Measurements from ENCODE around the gene CD300E. TPM values are rescaled to one million over a fixed set of nuclear protein-coding genes. Genes with fewer than 3 reads are reported as not detected.
"Not testable (repeated sequence)": the region's sequence is repeated elsewhere in the genome, so short reads cannot be mapped to it uniquely, and the experiment has no call there.

Gene CD300E
- total and polyA plus RNA-seq, 9 donors: 0.11 to 1.1 (median 0.30) TPM

DNA sequence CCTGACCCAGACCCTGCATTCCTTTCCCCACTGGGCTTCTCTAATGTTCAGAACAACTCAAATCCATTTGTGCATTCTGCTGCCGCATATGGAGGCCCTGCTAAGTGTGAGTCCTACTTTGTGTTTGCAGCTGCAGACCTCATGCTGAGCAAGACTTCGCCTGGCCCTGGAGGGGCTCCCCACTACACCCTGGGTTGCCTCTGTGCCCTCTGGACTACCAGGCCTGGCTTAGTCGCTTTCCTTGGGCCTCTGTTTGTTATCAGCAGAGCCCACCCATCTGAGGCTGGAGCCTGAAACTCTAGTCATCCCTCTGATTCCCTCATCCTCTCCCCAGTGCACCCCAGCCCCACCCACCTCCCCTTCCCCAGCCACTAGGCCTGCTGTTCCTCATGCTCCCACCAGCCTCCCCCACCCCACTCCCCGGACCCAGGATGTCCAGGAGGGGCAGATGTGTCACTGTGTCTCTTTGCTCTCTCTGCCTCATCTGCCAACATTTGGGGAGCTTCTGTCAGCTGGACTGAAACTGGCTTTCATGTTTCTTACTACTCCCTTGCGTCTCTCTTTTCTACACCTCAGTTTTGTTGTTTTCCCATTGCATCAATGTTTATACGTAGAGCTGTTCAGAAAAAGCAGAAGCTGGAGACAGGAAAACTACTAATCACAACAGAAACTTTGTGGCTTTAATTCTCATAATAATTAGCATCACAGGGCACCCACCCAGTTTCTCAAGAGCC is 17.9 kb upstream of the CD300E start:
- DNase-seq: no peak
- Histone ChIP-seq H3K4me1 (ENCODE audit: insufficient read depth) (no peaks in the 10 kb centered on the region), H3K27ac (no peak overlapping the region), H3K4me3 (no peak overlapping the region), H3K9me3 (no peaks in the 10 kb centered on the region), H3K36me3 (no peaks in the 10 kb centered on the region), H3K27me3 (no peaks in the 10 kb centered on the region)
- TF ChIP-seq EP300 (IDR thresholded peaks at IDR 0.05) (no peak), POLR2A (IDR thresholded peaks at IDR 0.05) (no peak)
- TF ChIP-seq, protein P1, sequence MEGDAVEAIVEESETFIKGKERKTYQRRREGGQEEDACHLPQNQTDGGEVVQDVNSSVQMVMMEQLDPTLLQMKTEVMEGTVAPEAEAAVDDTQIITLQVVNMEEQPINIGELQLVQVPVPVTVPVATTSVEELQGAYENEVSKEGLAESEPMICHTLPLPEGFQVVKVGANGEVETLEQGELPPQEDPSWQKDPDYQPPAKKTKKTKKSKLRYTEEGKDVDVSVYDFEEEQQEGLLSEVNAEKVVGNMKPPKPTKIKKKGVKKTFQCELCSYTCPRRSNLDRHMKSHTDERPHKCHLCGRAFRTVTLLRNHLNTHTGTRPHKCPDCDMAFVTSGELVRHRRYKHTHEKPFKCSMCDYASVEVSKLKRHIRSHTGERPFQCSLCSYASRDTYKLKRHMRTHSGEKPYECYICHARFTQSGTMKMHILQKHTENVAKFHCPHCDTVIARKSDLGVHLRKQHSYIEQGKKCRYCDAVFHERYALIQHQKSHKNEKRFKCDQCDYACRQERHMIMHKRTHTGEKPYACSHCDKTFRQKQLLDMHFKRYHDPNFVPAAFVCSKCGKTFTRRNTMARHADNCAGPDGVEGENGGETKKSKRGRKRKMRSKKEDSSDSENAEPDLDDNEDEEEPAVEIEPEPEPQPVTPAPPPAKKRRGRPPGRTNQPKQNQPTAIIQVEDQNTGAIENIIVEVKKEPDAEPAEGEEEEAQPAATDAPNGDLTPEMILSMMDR (IDR thresholded peaks at IDR 0.05): no peak
- 55 to 61% (median 60%) methylated on average over 6 of the region's 6 CpGs for WGBS, 3 donors
- intact Hi-C loops (cut with DNase I): no loop called here

DNA sequence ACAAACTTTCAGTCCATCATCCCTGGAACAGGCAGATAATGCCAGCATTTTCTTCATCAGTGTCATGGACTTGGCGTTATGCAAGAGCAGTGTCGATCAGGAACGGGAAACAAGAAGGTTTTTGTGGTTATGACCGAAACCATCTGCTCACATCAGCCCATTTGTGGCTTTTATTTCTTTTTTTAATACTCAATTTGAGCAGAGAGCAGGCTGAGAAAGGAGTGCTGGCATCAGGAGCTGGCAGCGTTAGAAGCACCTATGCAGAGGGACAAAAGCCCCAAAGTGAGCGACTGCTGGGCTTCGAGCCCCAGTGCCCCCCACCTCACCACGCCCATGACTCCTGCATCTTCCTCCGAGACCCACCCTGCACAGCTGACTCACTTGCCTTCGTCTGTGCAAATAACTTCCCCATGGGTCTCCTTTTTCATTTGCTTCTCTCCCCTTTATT is 16.2 kb upstream of the CD300E start:
- no peaks in the 10 kb centered on the region for H3K4me1 ChIP-seq (ENCODE audit: insufficient read depth)
- intact Hi-C loops (cut with DNase I): no loop called here

DNA sequence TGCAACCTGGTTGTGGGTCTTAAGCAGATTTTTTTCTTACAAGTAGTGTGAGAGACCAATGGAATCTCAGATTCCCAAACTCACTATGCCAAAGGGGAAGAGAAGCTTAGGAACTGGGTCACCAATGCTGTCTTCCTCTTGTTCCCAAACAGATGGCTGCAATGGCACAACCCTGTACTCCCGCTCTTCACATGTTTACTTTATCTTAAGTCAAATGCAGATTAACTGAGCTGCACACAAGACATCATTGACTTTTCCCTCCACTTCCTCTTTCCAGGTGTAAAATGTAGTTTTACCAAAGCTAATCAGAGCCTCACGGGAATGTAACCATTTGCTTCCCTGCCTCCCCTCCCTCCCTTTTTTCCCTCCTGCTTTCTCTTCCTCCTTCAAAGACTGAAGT is 14.4 kb upstream of the CD300E start:
- no peak for DNase-seq
- H3K9me3 ChIP-seq: no peaks in the 10 kb centered on the region

More for the DNA sequence above, 16.2 kb upstream of the CD300E start:
- Histone ChIP-seq H3K27ac (no peak overlapping the region), H3K9me3 (no peaks in the 10 kb centered on the region), H3K36me3 (no peaks in the 10 kb centered on the region), H3K4me3 (no peak overlapping the region), H3K27me3 (no peaks in the 10 kb centered on the region)
- WGBS, 3 donors: 77 to 81% (median 80%) methylated on average over 10 of the region's 10 CpGs
- TF ChIP-seq POLR2A (IDR thresholded peaks at IDR 0.05): no peak
- TF ChIP-seq, protein P1 (IDR thresholded peaks at IDR 0.05): no peak
- TF ChIP-seq EP300 (IDR thresholded peaks at IDR 0.05): no peak
- no peak for DNase-seq

DNA sequence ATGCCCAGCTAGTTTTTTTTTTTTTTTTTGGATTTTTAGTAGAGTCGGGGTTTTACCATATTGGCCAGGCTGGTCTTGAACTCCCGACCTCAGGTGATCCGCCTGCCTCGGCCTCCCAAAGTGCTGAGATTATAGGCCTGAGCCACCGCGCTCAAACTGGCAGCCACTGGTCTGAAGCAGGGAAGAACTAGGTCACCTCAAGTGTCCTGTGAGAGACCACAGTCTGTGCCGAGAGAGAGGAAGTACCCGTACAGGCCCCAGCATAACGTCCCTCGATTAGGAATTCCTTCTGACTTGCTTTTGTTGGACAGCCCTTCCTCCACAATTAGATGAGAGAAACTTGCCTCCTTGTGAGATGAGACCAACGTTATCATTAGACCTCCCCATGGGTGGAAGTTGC is 13.7 kb upstream of the CD300E start:
- 63 to 66% (median 63%) methylated on average over 11 of the region's 11 CpGs for WGBS, 3 donors
- Histone ChIP-seq H3K4me3 (no peak overlapping the region), H3K27ac (no peak overlapping the region), H3K9me3 (no peaks in the 10 kb centered on the region), H3K36me3 (no peaks in the 10 kb centered on the region), H3K4me1 (ENCODE audit: insufficient read depth) (no peaks in the 10 kb centered on the region), H3K27me3 (no peaks in the 10 kb centered on the region)
- intact Hi-C loops (cut with DNase I): no loop called here
- no peak for DNase-seq
- TF ChIP-seq POLR2A (IDR thresholded peaks at IDR 0.05) (no peak), EP300 (IDR thresholded peaks at IDR 0.05) (no peak)
- TF ChIP-seq, protein P1 (IDR thresholded peaks at IDR 0.05): no peak

More for the DNA sequence above, 14.4 kb upstream of the CD300E start:
- 21 to 38% (median 26%) methylated on average over 2 of the region's 2 CpGs for WGBS, 3 donors
- intact Hi-C loops (cut with DNase I): no loop called here
- Histone ChIP-seq H3K4me3 (no peak overlapping the region), H3K36me3 (no peaks in the 10 kb centered on the region), H3K27me3 (no peaks in the 10 kb centered on the region), H3K27ac (no peak overlapping the region), H3K4me1 (ENCODE audit: insufficient read depth) (no peaks in the 10 kb centered on the region)
- TF ChIP-seq, protein P1 (IDR thresholded peaks at IDR 0.05): no peak
- TF ChIP-seq POLR2A (IDR thresholded peaks at IDR 0.05) (no peak), EP300 (IDR thresholded peaks at IDR 0.05) (no peak)

DNA sequence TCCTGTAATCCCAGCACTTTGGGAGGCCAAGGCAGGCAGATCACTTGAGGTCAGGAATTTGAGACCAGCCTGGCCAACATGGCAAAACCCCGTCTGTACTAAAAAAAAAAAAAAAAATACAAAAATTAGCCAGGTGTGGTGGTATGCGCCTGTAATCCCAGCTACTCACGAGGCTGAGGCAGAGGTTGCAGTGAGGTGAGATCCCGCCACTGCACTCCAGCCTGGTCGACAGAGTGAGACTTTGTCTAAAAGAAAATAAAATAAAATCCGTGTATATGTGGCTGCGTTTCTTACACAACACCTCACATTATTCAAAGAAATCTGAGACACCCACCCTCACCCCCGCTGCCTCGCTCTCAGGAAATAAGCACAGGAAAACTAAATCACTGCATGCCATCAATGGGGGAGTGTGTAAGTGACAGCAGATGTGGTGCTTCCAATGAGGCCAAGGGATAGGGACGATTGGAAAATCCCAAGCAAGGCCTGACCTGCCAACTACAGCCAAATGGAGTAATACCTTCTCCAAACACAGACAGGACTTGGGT is 13.1 kb upstream of the CD300E start:
- WGBS, 3 donors: 58 to 66% (median 62%) methylated on average over 10 of the region's 10 CpGs
- H3K27ac ChIP-seq; H3K9me3 ChIP-seq; intact Hi-C loops (cut with DNase I); H3K36me3 ChIP-seq; H3K27me3 ChIP-seq; DNase-seq; H3K4me1 ChIP-seq (ENCODE audit: insufficient read depth); H3K4me3 ChIP-seq: not testable (repeated sequence)
